Liver (tissue), 9 donors: Measurements from ENCODE around the gene ENPP3. TPM values are rescaled to one million over a fixed set of nuclear protein-coding genes. Genes with fewer than 3 reads are reported as not detected.

ENCODE experiments used
- DNase-seq: peaks from one replicate; pipeline ENCODE4 v3.0.0-alpha.2; 2017; ENCODE audit warnings: low spot score
- H3K27ac ChIP-seq, 2 donors: one replicate each; pipeline ENCODE4 v1.7.0; 2013; ENCODE audit warnings: inconsistent platforms in 2 of 2, low read length in 2 of 2, control low read depth in 1 of 2, low read depth in 1 of 2, mild to moderate bottlenecking in 1 of 2
- H3K27me3 ChIP-seq, 4 donors: one replicate each; pipeline versions ENCODE4 v1.6.1 to v1.7.0; 2013; ENCODE audit warnings: low read length in 3 of 4, inconsistent platforms in 1 of 4, mild to moderate bottlenecking in 1 of 4, moderate library complexity in 1 of 4; ENCODE audit not compliant: control insufficient read depth in 4 of 4, insufficient read depth in 4 of 4
- H3K36me3 ChIP-seq, 4 donors: one replicate each; pipeline versions ENCODE4 v1.6.1 to v1.7.0; 2013; ENCODE audit warnings: low read length in 3 of 4, mild to moderate bottlenecking in 3 of 4, low read depth in 1 of 4, moderate library complexity in 1 of 4; ENCODE audit not compliant: control insufficient read depth in 4 of 4, insufficient read depth in 3 of 4
- H3K4me1 ChIP-seq, 4 donors: one replicate each; pipeline versions ENCODE4 v1.6.1 to v1.7.0; 2013; ENCODE audit warnings: low read length in 3 of 4, mild to moderate bottlenecking in 3 of 4, moderate library complexity in 1 of 4; ENCODE audit not compliant: control insufficient read depth in 4 of 4, insufficient read depth in 4 of 4
- H3K4me3 ChIP-seq, 3 donors: one replicate each; pipeline versions ENCODE4 v1.6.1 to v1.7.0; 2013; ENCODE audit warnings: low read length in 3 of 3, control low read depth in 1 of 3, low read depth in 1 of 3, mild to moderate bottlenecking in 1 of 3
- H3K9ac ChIP-seq, 2 donors: one replicate each; pipeline ENCODE4 v1.7.0; 2013; ENCODE audit warnings: low read length in 2 of 2, mild to moderate bottlenecking in 2 of 2, moderate library complexity in 2 of 2, control low read depth in 1 of 2, low read depth in 1 of 2
- H3K9me3 ChIP-seq, 4 donors: one replicate each; pipeline versions ENCODE4 v1.6.1 to v1.7.0; 2013; ENCODE audit warnings: low read length in 3 of 4; ENCODE audit not compliant: control insufficient read depth in 4 of 4
- EGR1 ChIP-seq, 2 donors: IDR thresholded peaks; 2 replicates each; pipeline ENCODE4 v1.6.1; 2016 to 2018; ENCODE audit warnings: antibody characterized with exemption in 2 of 2, low read depth in 2 of 2
- FOXA1 ChIP-seq: IDR thresholded peaks from 2 replicates; pipeline ENCODE4 v1.6.1; 2016; ENCODE audit warnings: antibody characterized with exemption
- FOXA2 ChIP-seq: IDR thresholded peaks from 2 replicates; pipeline ENCODE4 v1.6.1; 2016; ENCODE audit warnings: antibody characterized with exemption
- GABPA ChIP-seq, 2 donors: IDR thresholded peaks in 1 of 2; conservative IDR thresholded peaks in 1 of 2; 2 replicates each; pipeline ENCODE4 v1.6.1; 2016; ENCODE audit warnings: antibody characterized with exemption in 2 of 2, mild to moderate bottlenecking in 1 of 2, moderate library complexity in 1 of 2
- HNF4A ChIP-seq, 2 donors: conservative IDR thresholded peaks; 2 replicates each; pipeline ENCODE4 v1.6.1; 2016; ENCODE audit warnings: antibody characterized with exemption in 2 of 2, mild to moderate bottlenecking in 2 of 2
- HNF4G ChIP-seq: IDR thresholded peaks from 2 replicates; pipeline ENCODE4 v1.6.1; 2016; ENCODE audit warnings: antibody characterized with exemption
- JUND ChIP-seq, 2 donors: IDR thresholded peaks; 2 replicates each; pipeline ENCODE4 v1.6.1; 2016; ENCODE audit warnings: antibody characterized with exemption in 2 of 2
- NR2F2 ChIP-seq: IDR thresholded peaks from 2 replicates; pipeline ENCODE4 v1.6.1; 2016; ENCODE audit warnings: antibody characterized with exemption
- RAD21 ChIP-seq, 2 donors: IDR thresholded peaks; 2 replicates each; pipeline ENCODE4 v1.6.1; 2016; ENCODE audit warnings: antibody characterized with exemption in 2 of 2, mild to moderate bottlenecking in 2 of 2
- RXRA ChIP-seq, 2 donors: IDR thresholded peaks; 2 replicates each; pipeline ENCODE4 v1.6.1; 2017 to 2018; ENCODE audit warnings: antibody characterized with exemption in 2 of 2, mild to moderate bottlenecking in 1 of 2
- SP1 ChIP-seq: IDR thresholded peaks from 2 replicates; pipeline ENCODE4 v1.6.1; 2018; ENCODE audit warnings: antibody characterized with exemption, mild to moderate bottlenecking
- TAF1 ChIP-seq: conservative IDR thresholded peaks from 2 replicates; pipeline ENCODE4 v1.6.1; 2016; ENCODE audit warnings: antibody characterized with exemption, mild to moderate bottlenecking
- YY1 ChIP-seq: IDR thresholded peaks from 2 replicates; pipeline ENCODE4 v1.6.1; 2016; ENCODE audit warnings: antibody characterized with exemption, mild to moderate bottlenecking
- WGBS: extraction: QIAGEN DNeasy Blood & Tissue Kit; methylation state at CpG from one replicate; pipeline ENCODE4 v1.1.7; 2013; 5-methylcytosine and 5-hydroxymethylcytosine counted together
- polyA plus RNA-seq, 2 donors: library from polyadenylated mRNA; stranded (reverse) in 1 of 2; unstranded in 1 of 2; fragments of 200-250 nt in 1 of 2; fragments of >200 nt in 1 of 2; fragmentation: Nextera tagmentation in 1 of 2; extraction: Ambion mirVana in 1 of 2; gene quantifications; one replicate each; pipeline versions ENCODE4 v1.2.1 to v1.2.3, GENCODE V29; 2013 to 2015
- total RNA-seq, 2 donors: library from RNA; depleted of rRNA; stranded (reverse); fragments of >200 nt; gene quantifications; one replicate each; pipeline ENCODE4 v1.2.3, GENCODE V29; 2014
- TF ChIP-seq, protein P1 (sequence below): IDR thresholded peaks from 2 replicates; pipeline ENCODE4 v1.6.1; 2016; ENCODE audit warnings: antibody characterized with exemption
- TF ChIP-seq, protein P2 (sequence below): IDR thresholded peaks from 2 replicates; pipeline ENCODE4 v1.6.1; 2016; ENCODE audit warnings: antibody characterized with exemption, mild to moderate bottlenecking
- TF ChIP-seq, protein P3 (sequence below): fragments of 150-350 bp; IDR thresholded peaks from 2 replicates; pipeline ENCODE4 v1.5.1; 2017; ENCODE audit warnings: improper control_type of control experiment, low read depth, low read length; ENCODE audit not compliant: missing input control
- TF ChIP-seq, protein P4 (sequence below): IDR thresholded peaks from 2 replicates; pipeline ENCODE4 v1.6.1; 2016; ENCODE audit warnings: antibody characterized with exemption
- donor health status: healthy.
- donor health status: healthy.
- donor health status: healthy.
- donor health status: healthy.
- donor health status: healthy.

The ENPP3 gene
- total and polyA plus RNA-seq, 4 donors: 0.51 to 6.1 (median 1.1) TPM

DNA sequence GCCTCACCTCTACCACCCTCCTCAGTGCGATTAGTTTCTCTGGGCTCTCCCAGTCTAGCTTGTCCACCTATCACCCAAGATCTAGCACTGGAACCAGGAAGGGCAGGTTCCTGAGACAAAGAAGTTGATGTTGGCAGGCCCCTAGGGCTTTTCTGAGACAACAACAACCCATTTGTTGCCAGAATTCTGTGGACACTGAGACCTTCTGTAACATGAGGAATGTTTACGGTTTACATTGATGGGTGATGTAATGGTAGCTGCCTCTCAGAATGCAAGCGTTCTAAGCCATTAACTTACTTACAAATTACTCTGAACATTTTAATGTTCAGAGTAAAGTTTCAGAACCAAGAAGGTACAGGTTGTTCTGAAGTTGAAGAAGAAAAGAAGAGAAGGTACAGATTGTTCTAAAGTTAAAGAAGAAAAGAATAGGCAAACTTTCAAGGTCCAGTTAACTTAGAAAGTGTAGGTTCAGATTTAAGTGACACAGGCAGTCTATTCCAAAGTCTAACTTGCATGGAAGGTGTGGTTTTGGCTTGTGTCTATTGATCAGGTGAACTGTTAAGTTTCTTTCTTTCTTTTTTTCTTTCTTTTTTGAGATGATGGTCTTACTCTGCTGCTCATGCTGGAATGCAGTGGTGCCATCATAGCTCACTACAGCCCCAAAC lies 5.3 kb upstream of the ENPP3 start:
- WGBS: 90% methylated on average over 3 of the region's 3 CpGs
- H3K4me3 ChIP-seq: no peak overlapping the region
- no peaks in the 10 kb centered on the region for H3K9me3 ChIP-seq
- peaks cover 0 to 18% (median 9%) of the 10 kb centered on the region in 4 donors for H3K4me1 ChIP-seq
- H3K9ac ChIP-seq: no peak overlapping the region
- H3K27me3 ChIP-seq: no peaks in the 10 kb centered on the region
- no peaks in the 10 kb centered on the region for H3K36me3 ChIP-seq
- no peak for DNase-seq
- H3K27ac ChIP-seq: no peak overlapping the region
- TF ChIP-seq YY1 (no peak), EGR1 (IDR thresholded peaks at IDR 0.05; ENCODE audit: low read depth in 2 of 2) (no peak), GABPA (IDR thresholded peaks at IDR 0.05 in 1 of 2, conservative IDR thresholded peaks at IDR 0.05 in 1 of 2) (no peak), FOXA1 (no peak), RXRA (IDR thresholded peaks at IDR 0.05) (no peak), TAF1 (no peak), HNF4G (no peak), NR2F2 (no peak), FOXA2 (no peak), SP1 (no peak), RAD21 (IDR thresholded peaks at IDR 0.05) (no peak), JUND (IDR thresholded peaks at IDR 0.05) (no peak), HNF4A (conservative IDR thresholded peaks at IDR 0.05) (no peak)
- TF ChIP-seq, protein P1, sequence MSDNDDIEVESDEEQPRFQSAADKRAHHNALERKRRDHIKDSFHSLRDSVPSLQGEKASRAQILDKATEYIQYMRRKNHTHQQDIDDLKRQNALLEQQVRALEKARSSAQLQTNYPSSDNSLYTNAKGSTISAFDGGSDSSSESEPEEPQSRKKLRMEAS: no peak
- TF ChIP-seq, protein P2, sequence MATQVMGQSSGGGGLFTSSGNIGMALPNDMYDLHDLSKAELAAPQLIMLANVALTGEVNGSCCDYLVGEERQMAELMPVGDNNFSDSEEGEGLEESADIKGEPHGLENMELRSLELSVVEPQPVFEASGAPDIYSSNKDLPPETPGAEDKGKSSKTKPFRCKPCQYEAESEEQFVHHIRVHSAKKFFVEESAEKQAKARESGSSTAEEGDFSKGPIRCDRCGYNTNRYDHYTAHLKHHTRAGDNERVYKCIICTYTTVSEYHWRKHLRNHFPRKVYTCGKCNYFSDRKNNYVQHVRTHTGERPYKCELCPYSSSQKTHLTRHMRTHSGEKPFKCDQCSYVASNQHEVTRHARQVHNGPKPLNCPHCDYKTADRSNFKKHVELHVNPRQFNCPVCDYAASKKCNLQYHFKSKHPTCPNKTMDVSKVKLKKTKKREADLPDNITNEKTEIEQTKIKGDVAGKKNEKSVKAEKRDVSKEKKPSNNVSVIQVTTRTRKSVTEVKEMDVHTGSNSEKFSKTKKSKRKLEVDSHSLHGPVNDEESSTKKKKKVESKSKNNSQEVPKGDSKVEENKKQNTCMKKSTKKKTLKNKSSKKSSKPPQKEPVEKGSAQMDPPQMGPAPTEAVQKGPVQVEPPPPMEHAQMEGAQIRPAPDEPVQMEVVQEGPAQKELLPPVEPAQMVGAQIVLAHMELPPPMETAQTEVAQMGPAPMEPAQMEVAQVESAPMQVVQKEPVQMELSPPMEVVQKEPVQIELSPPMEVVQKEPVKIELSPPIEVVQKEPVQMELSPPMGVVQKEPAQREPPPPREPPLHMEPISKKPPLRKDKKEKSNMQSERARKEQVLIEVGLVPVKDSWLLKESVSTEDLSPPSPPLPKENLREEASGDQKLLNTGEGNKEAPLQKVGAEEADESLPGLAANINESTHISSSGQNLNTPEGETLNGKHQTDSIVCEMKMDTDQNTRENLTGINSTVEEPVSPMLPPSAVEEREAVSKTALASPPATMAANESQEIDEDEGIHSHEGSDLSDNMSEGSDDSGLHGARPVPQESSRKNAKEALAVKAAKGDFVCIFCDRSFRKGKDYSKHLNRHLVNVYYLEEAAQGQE: no peak
- TF ChIP-seq, protein P3, sequence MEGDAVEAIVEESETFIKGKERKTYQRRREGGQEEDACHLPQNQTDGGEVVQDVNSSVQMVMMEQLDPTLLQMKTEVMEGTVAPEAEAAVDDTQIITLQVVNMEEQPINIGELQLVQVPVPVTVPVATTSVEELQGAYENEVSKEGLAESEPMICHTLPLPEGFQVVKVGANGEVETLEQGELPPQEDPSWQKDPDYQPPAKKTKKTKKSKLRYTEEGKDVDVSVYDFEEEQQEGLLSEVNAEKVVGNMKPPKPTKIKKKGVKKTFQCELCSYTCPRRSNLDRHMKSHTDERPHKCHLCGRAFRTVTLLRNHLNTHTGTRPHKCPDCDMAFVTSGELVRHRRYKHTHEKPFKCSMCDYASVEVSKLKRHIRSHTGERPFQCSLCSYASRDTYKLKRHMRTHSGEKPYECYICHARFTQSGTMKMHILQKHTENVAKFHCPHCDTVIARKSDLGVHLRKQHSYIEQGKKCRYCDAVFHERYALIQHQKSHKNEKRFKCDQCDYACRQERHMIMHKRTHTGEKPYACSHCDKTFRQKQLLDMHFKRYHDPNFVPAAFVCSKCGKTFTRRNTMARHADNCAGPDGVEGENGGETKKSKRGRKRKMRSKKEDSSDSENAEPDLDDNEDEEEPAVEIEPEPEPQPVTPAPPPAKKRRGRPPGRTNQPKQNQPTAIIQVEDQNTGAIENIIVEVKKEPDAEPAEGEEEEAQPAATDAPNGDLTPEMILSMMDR: no peak
- TF ChIP-seq, protein P4, sequence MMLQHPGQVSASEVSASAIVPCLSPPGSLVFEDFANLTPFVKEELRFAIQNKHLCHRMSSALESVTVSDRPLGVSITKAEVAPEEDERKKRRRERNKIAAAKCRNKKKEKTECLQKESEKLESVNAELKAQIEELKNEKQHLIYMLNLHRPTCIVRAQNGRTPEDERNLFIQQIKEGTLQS: no peak
